ENCODE results near the gene UBN2. TPM values are rescaled to one million over a fixed set of nuclear protein-coding genes. Genes with fewer than 3 reads are reported as not detected.

UBN2 gene
- total and polyA plus RNA-seq, 10 of the 15 experiments (the other 5 are each of a cell fraction or from before 2014, with no cell fraction given): 0.27 to 8.5 (median 2.5) TPM

DNA sequence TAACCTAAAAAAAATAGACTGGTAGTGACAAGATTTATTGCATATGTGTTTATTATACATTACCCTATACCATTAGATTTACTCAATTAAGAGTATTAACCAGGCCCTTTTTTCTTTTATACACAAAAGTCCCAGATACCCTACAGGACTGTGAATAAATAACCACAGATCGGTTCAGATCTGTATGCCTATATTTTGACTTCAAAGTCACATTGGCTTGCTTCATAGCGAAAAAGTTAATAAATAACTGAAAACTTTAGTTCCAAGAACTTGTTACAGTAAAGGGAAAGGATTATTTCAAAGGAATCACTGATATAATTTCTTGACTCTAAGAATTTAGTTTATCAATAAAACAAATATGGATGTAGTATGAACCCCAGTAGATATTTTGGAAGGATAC lies 68.3 kb downstream of the UBN2 start (continued):
- TF ChIP-seq ZNF592 (IDR thresholded peaks at IDR 0.05) (no peak), BCL3 (IDR thresholded peaks at IDR 0.05; ENCODE audit: borderline replicate concordance, insufficient read depth, low read depth, low read length, poor library complexity, severe bottlenecking) (no peak), MYB (IDR thresholded peaks at IDR 0.05; ENCODE audit: borderline replicate concordance, low read depth, low read length) (no peak), KAT2A (conservative IDR thresholded peaks at IDR 0.05; ENCODE audit: control insufficient read depth, low read depth, low read length) (no peak), JUND (IDR thresholded peaks at IDR 0.05; ENCODE audit: low read depth, low read length) (no peak), PBX3 (IDR thresholded peaks at IDR 0.05; ENCODE audit: insufficient replicate concordance, low read depth, low read length) (no peak), MEF2B (IDR thresholded peaks at IDR 0.05; ENCODE audit: partially characterized antibody, poor library complexity, severe bottlenecking) (no peak)
